Liver (tissue), 9 donors: ENCODE data around the gene SNU13. TPM values are rescaled to one million over a fixed set of nuclear protein-coding genes. Genes with fewer than 3 reads are reported as not detected.

Experiments
- DNase-seq: peaks from one replicate; pipeline ENCODE4 v3.0.0-alpha.2; 2017; ENCODE audit warnings: low spot score
- H3K27ac ChIP-seq, 2 donors: one replicate each; pipeline ENCODE4 v1.7.0; 2013; ENCODE audit warnings: inconsistent platforms in 2 of 2, low read length in 2 of 2, control low read depth in 1 of 2, low read depth in 1 of 2, mild to moderate bottlenecking in 1 of 2
- H3K27me3 ChIP-seq, 4 donors: one replicate each; pipeline versions ENCODE4 v1.6.1 to v1.7.0; 2013; ENCODE audit warnings: low read length in 3 of 4, inconsistent platforms in 1 of 4, mild to moderate bottlenecking in 1 of 4, moderate library complexity in 1 of 4; ENCODE audit not compliant: control insufficient read depth in 4 of 4, insufficient read depth in 4 of 4
- H3K36me3 ChIP-seq, 4 donors: one replicate each; pipeline versions ENCODE4 v1.6.1 to v1.7.0; 2013; ENCODE audit warnings: low read length in 3 of 4, mild to moderate bottlenecking in 3 of 4, low read depth in 1 of 4, moderate library complexity in 1 of 4; ENCODE audit not compliant: control insufficient read depth in 4 of 4, insufficient read depth in 3 of 4
- H3K4me1 ChIP-seq, 4 donors: one replicate each; pipeline versions ENCODE4 v1.6.1 to v1.7.0; 2013; ENCODE audit warnings: low read length in 3 of 4, mild to moderate bottlenecking in 3 of 4, moderate library complexity in 1 of 4; ENCODE audit not compliant: control insufficient read depth in 4 of 4, insufficient read depth in 4 of 4
- H3K4me3 ChIP-seq, 3 donors: one replicate each; pipeline versions ENCODE4 v1.6.1 to v1.7.0; 2013; ENCODE audit warnings: low read length in 3 of 3, control low read depth in 1 of 3, low read depth in 1 of 3, mild to moderate bottlenecking in 1 of 3
- H3K9ac ChIP-seq, 2 donors: one replicate each; pipeline ENCODE4 v1.7.0; 2013; ENCODE audit warnings: low read length in 2 of 2, mild to moderate bottlenecking in 2 of 2, moderate library complexity in 2 of 2, control low read depth in 1 of 2, low read depth in 1 of 2
- H3K9me3 ChIP-seq, 4 donors: one replicate each; pipeline versions ENCODE4 v1.6.1 to v1.7.0; 2013; ENCODE audit warnings: low read length in 3 of 4; ENCODE audit not compliant: control insufficient read depth in 4 of 4
- ATF3 ChIP-seq: IDR thresholded peaks from 2 replicates; pipeline ENCODE4 v1.6.1; 2016; ENCODE audit warnings: antibody characterized with exemption
- CTCF ChIP-seq: fragments of 150-350 bp; IDR thresholded peaks from 2 replicates; pipeline ENCODE4 v1.5.1; 2017; ENCODE audit warnings: improper control_type of control experiment, low read depth, low read length; ENCODE audit not compliant: missing input control
- FOXA1 ChIP-seq: IDR thresholded peaks from 2 replicates; pipeline ENCODE4 v1.6.1; 2016; ENCODE audit warnings: antibody characterized with exemption
- FOXA2 ChIP-seq: IDR thresholded peaks from 2 replicates; pipeline ENCODE4 v1.6.1; 2016; ENCODE audit warnings: antibody characterized with exemption
- MAX ChIP-seq: IDR thresholded peaks from 2 replicates; pipeline ENCODE4 v1.6.1; 2016; ENCODE audit warnings: antibody characterized with exemption
- RAD21 ChIP-seq, 2 donors: IDR thresholded peaks; 2 replicates each; pipeline ENCODE4 v1.6.1; 2016; ENCODE audit warnings: antibody characterized with exemption in 2 of 2, mild to moderate bottlenecking in 2 of 2
- SP1 ChIP-seq: IDR thresholded peaks from 2 replicates; pipeline ENCODE4 v1.6.1; 2018; ENCODE audit warnings: antibody characterized with exemption, mild to moderate bottlenecking
- YY1 ChIP-seq: IDR thresholded peaks from 2 replicates; pipeline ENCODE4 v1.6.1; 2016; ENCODE audit warnings: antibody characterized with exemption, mild to moderate bottlenecking
- ZBTB33 ChIP-seq: IDR thresholded peaks from 2 replicates; pipeline ENCODE4 v1.6.1; 2016; ENCODE audit warnings: antibody characterized with exemption
- WGBS: extraction: QIAGEN DNeasy Blood & Tissue Kit; methylation state at CpG from one replicate; pipeline ENCODE4 v1.1.7; 2013; 5-methylcytosine and 5-hydroxymethylcytosine counted together
- polyA plus RNA-seq, 2 donors: library from polyadenylated mRNA; stranded (reverse) in 1 of 2; unstranded in 1 of 2; fragments of 200-250 nt in 1 of 2; fragments of >200 nt in 1 of 2; fragmentation: Nextera tagmentation in 1 of 2; extraction: Ambion mirVana in 1 of 2; gene quantifications; one replicate each; pipeline versions ENCODE4 v1.2.1 to v1.2.3, GENCODE V29; 2013 to 2015
- total RNA-seq, 2 donors: library from RNA; depleted of rRNA; stranded (reverse); fragments of >200 nt; gene quantifications; one replicate each; pipeline ENCODE4 v1.2.3, GENCODE V29; 2014
- TF ChIP-seq, protein P1 (sequence below): IDR thresholded peaks from 2 replicates; pipeline ENCODE4 v1.6.1; 2016; ENCODE audit warnings: antibody characterized with exemption, mild to moderate bottlenecking
- donor health status: healthy.
- donor health status: healthy.
- donor health status: healthy.
- donor health status: healthy.
- donor health status: healthy.

SNU13 gene
- total and polyA plus RNA-seq, 4 donors: 22.3 to 104 (median 43.9) TPM

GRCh38 chr22:41650821-41651220 lies 37.8 kb downstream of the SNU13 start:
- 95% methylated on average over 11 of the region's 11 CpGs for WGBS
- H3K9me3 ChIP-seq: no peaks in the 10 kb centered on the region
- H3K4me1 ChIP-seq: peaks cover 0 to 16% (median 3%) of the 10 kb centered on the region in 4 donors
- no peak overlapping the region for H3K4me3 ChIP-seq
- H3K9ac ChIP-seq: no peak overlapping the region
- TF ChIP-seq RAD21 (IDR thresholded peaks at IDR 0.05) (no peak), ZBTB33 (no peak), SP1 (no peak)
- TF ChIP-seq, protein P1, sequence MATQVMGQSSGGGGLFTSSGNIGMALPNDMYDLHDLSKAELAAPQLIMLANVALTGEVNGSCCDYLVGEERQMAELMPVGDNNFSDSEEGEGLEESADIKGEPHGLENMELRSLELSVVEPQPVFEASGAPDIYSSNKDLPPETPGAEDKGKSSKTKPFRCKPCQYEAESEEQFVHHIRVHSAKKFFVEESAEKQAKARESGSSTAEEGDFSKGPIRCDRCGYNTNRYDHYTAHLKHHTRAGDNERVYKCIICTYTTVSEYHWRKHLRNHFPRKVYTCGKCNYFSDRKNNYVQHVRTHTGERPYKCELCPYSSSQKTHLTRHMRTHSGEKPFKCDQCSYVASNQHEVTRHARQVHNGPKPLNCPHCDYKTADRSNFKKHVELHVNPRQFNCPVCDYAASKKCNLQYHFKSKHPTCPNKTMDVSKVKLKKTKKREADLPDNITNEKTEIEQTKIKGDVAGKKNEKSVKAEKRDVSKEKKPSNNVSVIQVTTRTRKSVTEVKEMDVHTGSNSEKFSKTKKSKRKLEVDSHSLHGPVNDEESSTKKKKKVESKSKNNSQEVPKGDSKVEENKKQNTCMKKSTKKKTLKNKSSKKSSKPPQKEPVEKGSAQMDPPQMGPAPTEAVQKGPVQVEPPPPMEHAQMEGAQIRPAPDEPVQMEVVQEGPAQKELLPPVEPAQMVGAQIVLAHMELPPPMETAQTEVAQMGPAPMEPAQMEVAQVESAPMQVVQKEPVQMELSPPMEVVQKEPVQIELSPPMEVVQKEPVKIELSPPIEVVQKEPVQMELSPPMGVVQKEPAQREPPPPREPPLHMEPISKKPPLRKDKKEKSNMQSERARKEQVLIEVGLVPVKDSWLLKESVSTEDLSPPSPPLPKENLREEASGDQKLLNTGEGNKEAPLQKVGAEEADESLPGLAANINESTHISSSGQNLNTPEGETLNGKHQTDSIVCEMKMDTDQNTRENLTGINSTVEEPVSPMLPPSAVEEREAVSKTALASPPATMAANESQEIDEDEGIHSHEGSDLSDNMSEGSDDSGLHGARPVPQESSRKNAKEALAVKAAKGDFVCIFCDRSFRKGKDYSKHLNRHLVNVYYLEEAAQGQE: no peak
- peaks cover 19 to 75% (median 55%) of the 10 kb centered on the region in 4 donors for H3K36me3 ChIP-seq
- no peaks in the 10 kb centered on the region for H3K27me3 ChIP-seq
- H3K27ac ChIP-seq: no peak overlapping the region
- DNase-seq: no peak

DNA sequence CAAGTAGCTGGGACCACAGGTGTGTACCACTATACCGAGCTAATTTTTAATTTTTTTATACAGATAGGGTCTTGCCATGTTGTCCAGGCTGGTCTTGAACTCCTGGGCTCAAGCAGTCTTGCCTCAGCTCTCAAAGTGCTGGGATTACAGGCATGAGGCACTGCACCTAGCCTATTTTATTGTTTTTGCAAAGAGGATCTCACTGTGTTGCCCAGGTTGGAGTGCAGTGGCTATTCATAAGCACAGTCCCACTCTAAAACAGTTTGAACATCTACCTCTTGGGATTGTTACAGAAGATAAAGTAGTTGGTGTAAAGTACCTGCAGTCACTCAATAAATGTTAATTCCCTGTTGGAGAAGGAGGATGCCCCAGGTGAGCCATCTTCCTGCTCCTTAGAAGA lies 38.4 kb downstream of the SNU13 start:
- no peak overlapping the region for H3K4me3 ChIP-seq
- TF ChIP-seq FOXA2 (no peak), YY1 (no peak), ZBTB33 (no peak), MAX (no peak), CTCF (no peak), ATF3 (no peak), RAD21 (IDR thresholded peaks at IDR 0.05) (no peak), FOXA1 (no peak)
- TF ChIP-seq, protein P1: no peak
- no peaks in the 10 kb centered on the region for H3K27me3 ChIP-seq
- H3K9me3 ChIP-seq: no peaks in the 10 kb centered on the region
- no peak overlapping the region for H3K27ac ChIP-seq
- DNase-seq: no peak
- peaks cover 0 to 16% (median 3%) of the 10 kb centered on the region in 4 donors for H3K4me1 ChIP-seq
- no peak overlapping the region for H3K9ac ChIP-seq
- peaks cover 19 to 71% (median 54%) of the 10 kb centered on the region in 4 donors for H3K36me3 ChIP-seq
- WGBS: 96% methylated on average over 1 of the region's 1 CpG
